ENCODE results near the gene IRX6. TPM values are rescaled to one million over a fixed set of nuclear protein-coding genes. Genes with fewer than 3 reads are reported as not detected.

IRX6 gene
- total and polyA plus RNA-seq, 2 of the 8 experiments (the other 6 are each of a cell fraction or from before 2014, with no cell fraction given), result 0.61 TPM; not detected in 1

DNA sequence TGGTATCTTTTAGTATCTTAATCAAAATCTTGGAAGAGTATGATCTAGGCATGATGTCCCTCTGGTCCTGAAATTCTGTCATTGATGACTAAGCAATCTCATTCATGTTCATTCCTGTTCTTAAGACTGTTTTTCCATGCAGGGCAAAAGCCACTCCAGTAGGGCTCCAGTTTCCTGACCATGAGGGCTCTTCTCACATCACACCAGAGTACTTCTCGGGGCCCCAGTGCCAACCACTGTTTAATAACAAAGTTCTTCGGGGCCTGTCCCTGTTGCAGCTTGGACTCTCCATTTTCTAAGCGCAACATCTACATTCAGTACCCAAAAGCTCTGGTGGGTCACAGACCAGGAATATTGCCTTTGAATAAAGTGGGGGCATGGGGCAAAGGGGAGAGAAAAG is 52.0 kb downstream of the IRX6 start (continued):
- TF ChIP-seq BRCA1 (IDR thresholded peaks at IDR 0.05; ENCODE audit: low read depth, low read length), result no peak
- no peak for TF ChIP-seq NANOG (IDR thresholded peaks at IDR 0.05; ENCODE audit: insufficient read depth, low read depth, low read length, poor library complexity, severe bottlenecking)
- no peak for TF ChIP-seq HDAC2 (IDR thresholded peaks at IDR 0.05; ENCODE audit: borderline replicate concordance in 1 of 2, low read depth in 2 of 2, low read length in 2 of 2)
- TF ChIP-seq TBP (IDR thresholded peaks at IDR 0.05; ENCODE audit: low read depth, low read length), result no peak
- no peak for TF ChIP-seq CHD2 (IDR thresholded peaks at IDR 0.05; ENCODE audit: low read length)
